NCI-H146 (cell line): ENCODE data around the gene EXD1.
"Not testable (repeated sequence)": the region's sequence is repeated elsewhere in the genome, so short reads cannot be mapped to it uniquely, and the experiment has no call there.

Experiments
- DNase-seq: peaks from one replicate; lab custom pipeline; 2025; lab: John Stamatoyannopoulos, UW

The EXD1 gene

DNA sequence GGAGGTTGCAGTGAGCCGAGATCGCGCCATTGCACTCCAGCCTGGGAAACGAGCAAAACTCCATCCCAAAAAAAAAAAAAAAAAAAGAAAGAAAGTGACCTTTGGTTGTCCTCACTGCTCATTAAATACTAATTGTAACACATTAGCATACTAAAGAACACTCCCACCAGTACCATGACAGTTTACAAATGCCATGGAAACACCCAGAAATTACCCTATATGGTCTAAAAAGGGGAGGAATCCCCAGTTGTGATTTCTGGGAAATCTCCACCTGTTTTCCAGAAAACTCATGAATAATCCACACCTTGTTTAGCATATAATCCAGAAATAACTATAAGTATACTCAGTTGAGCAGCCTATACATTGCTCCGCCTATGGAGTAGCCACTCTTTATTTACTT is 90.9 kb downstream of the EXD1 start:
- no peak for DNase-seq

DNA sequence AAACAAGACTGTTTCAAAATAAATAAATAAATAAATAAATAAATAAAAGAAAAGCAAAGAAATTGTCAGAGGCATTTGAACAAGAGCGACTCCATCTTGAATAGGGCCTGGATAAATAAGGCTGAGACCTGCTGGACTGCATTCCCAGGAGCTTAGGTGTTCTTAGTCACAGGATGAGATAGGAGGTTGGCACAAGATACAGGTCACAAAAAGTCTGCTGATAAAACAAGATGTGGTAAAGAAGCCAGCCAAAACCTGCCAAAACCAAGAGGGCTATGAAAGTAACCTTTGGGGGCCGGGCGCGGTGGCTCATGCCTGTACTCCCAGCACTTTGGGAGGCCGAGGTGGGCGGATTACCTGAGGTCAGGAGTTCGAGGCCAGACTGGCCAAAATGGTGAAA is 91.4 kb downstream of the EXD1 start:
- DNase-seq, result not testable (repeated sequence)

- DNase-seq, result not testable (repeated sequence)
These were observed 95.0 kb downstream of the EXD1 start for GRCh38 chr15:41135580-41135979.

- no peak for DNase-seq
These were observed 97.1 kb downstream of the EXD1 start for GRCh38 chr15:41133454-41133853.
